CD8-positive, alpha-beta memory T cell (primary cell): Measurements from ENCODE around the gene RNF115. TPM values are rescaled to one million over a fixed set of nuclear protein-coding genes. Genes with fewer than 3 reads are reported as not detected.

Experiments
- CTCF ChIA-PET: fragments of 350-600 bp; sonication (Branson Sonifier 250); formaldehyde crosslinking; loops from one replicate; lab custom pipeline; 2021; ENCODE audit warnings: antibody characterized with exemption; lab: Charles Lee
- POLR2A ChIA-PET: fragments of 350-600 bp; sonication (Branson Sonifier 250); formaldehyde crosslinking; loops from one replicate; lab custom pipeline; 2021; ENCODE audit warnings: antibody characterized with exemption; lab: Charles Lee
- DNase-seq, 5 donors: peaks; one replicate each; pipeline versions ENCODE4 v3.0.0 to v3.0.0-alpha.2; 2020 to 2022; ENCODE audit warnings: mixed read lengths in 1 of 5
- H3K27ac ChIP-seq: one replicate; pipeline ENCODE4 v1.7.0; 2013; ENCODE audit warnings: low read depth, mild to moderate bottlenecking, low read length, moderate library complexity
- H3K27me3 ChIP-seq: 2 replicates; pipeline ENCODE4 v1.7.0; 2013; ENCODE audit warnings: low read length, mild to moderate bottlenecking; ENCODE audit not compliant: insufficient read depth, poor library complexity, severe bottlenecking
- H3K36me3 ChIP-seq: 2 replicates; pipeline ENCODE4 v1.7.0; 2013; ENCODE audit warnings: mild to moderate bottlenecking, low read length, moderate library complexity; ENCODE audit not compliant: insufficient read depth
- H3K4me1 ChIP-seq: 2 replicates; pipeline ENCODE4 v1.7.0; 2013; ENCODE audit warnings: mild to moderate bottlenecking, low read length, moderate library complexity; ENCODE audit not compliant: insufficient read depth
- H3K4me3 ChIP-seq: 2 replicates; pipeline ENCODE4 v1.7.0; 2013; ENCODE audit warnings: mild to moderate bottlenecking, low read length
- H3K9me3 ChIP-seq: 2 replicates; pipeline ENCODE4 v1.7.0; 2013; ENCODE audit warnings: mild to moderate bottlenecking, low read length
- H3K27ac Mint-ChIP-seq, 8 donors: one replicate each; pipeline ENCODE4 v1.8.0; 2020 to 2021; ENCODE audit warnings: mixed read lengths in 8 of 8, mild to moderate bottlenecking in 6 of 8, inconsistent platforms in 3 of 8, moderate library complexity in 3 of 8
- H3K27me3 Mint-ChIP-seq, 2 donors: one replicate each; pipeline ENCODE4 v1.8.0; 2020 to 2021; ENCODE audit warnings: mixed read lengths in 2 of 2, mild to moderate bottlenecking in 1 of 2, moderate library complexity in 1 of 2
- H3K36me3 Mint-ChIP-seq, 3 donors: one replicate each; pipeline ENCODE4 v1.8.0; 2020 to 2021; ENCODE audit warnings: mixed read lengths in 3 of 3, inconsistent platforms in 1 of 3, mild to moderate bottlenecking in 1 of 3
- H3K4me1 Mint-ChIP-seq, 3 donors: one replicate each; pipeline ENCODE4 v1.8.0; 2020 to 2021; ENCODE audit warnings: mixed read lengths in 3 of 3, inconsistent platforms in 1 of 3, mild to moderate bottlenecking in 1 of 3
- H3K4me3 Mint-ChIP-seq, 7 donors: one replicate each; pipeline ENCODE4 v1.8.0; 2020 to 2021; ENCODE audit warnings: mixed read lengths in 7 of 7, mild to moderate bottlenecking in 6 of 7, moderate library complexity in 4 of 7, inconsistent platforms in 2 of 7
- H3K9me3 Mint-ChIP-seq, 5 donors: one replicate each; pipeline ENCODE4 v1.8.0; 2020 to 2022; ENCODE audit warnings: mixed read lengths in 5 of 5, mild to moderate bottlenecking in 3 of 5, moderate library complexity in 2 of 5, inconsistent platforms in 1 of 5
- polyA plus RNA-seq: library from polyadenylated mRNA; unstranded; fragments of 300-500 nt; fragmentation: Illumina TruSeq; gene quantifications from one replicate; pipeline ENCODE4 v1.2.3, GENCODE V29; 2021
- total RNA-seq, 2 experiments: library from RNA; stranded (reverse); gene quantifications; one replicate each; pipeline ENCODE4 v1.2.3, GENCODE V29; 2021

The RNF115 gene
- 10 to 100 TPM; 16.9 to 17.8 TPM for total RNA-seq
- 9.1 TPM for polyA plus RNA-seq

DNA sequence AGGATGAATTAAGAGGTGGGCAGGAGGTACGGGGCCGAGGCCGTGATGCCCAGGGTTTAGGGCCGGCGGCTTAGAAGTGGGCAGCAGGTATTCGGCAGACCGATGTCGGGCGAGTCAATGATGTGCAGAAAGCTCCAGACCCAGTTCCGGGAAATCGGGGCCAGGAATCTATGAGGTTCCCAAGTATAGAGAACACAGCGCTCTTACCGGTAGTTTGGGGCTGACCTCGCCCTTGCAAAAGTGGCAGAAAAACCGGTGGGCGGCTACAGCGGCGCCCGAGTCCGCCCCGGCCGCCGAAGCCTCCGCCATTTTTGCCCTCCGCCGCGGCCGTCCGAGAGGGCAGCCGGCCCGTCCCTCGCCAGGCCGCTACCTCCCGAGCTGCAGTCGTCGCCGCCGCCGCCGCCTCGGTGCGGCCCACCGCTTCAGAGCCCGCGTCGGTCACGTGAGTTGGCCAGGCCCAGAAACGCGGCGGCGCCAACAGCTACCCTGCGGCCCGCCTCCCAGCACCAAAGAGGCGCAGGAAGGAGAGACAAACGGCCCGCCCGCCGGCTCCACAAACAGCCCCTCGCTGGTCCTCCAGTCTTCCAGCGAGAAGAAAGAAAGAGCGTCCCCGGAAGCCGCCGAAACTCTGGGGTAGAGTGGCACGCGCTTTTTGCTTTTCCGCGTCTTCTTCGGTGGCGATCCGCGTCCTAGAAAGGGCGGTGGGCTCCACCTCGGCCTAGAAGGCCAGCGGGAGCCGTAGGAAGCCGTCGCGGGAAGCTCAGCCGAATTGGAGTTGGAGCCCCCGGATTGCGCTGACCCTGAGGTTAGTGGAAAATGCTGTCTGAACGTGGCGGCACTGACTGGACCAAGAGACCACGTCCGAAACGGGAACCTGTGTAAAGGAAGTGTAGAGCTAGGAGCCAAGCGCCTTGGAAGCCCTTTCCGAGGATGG lies at the start of gene RNF115, which contains the start of gene POLR3C:
RNF115 (minus strand) TSS at position 531 of the 934 bp plus-strand sequence; CDS start at position 309, 222 bp downstream.
POLR3C (plus strand) TSS at position 636 of the 934 bp plus-strand sequence. CDS start 1,577 bp downstream, outside the sequence.
- Histone ChIP-seq H3K36me3 (peaks cover 31% of the 10 kb centered on the region), H3K27me3 (no peaks in the 10 kb centered on the region), H3K4me1 (peaks cover 21% of the 10 kb centered on the region), H3K4me3 (peak within 1 kb of the TSS; percentile 65), H3K27ac (peak within 1 kb of the TSS; percentile 70), H3K9me3 (no peaks in the 10 kb centered on the region)
- H3K4me1 Mint-ChIP-seq: peaks cover 33 to 47% (median 36%) of the 10 kb centered on the region in 3 donors
- H3K36me3 Mint-ChIP-seq: peaks cover 8 to 44% (median 10%) of the 10 kb centered on the region in 3 donors
- peak within 1 kb of the TSS; percentile 90 to 98 (median 96) for H3K27ac Mint-ChIP-seq
- H3K9me3 Mint-ChIP-seq: no peaks in the 10 kb centered on the region
- peak; percentile 79 to 92 (median 84) for DNase-seq
- no peaks in the 10 kb centered on the region for H3K27me3 Mint-ChIP-seq
- H3K4me3 Mint-ChIP-seq: peak within 1 kb of the TSS; percentile 97 to 100 (median 98)
- POLR2A ChIA-PET: interaction anchor here (1.0 to 2.1 kb wide), 7 partner anchors 10 to 172 kb away, joined by 3 to 16 read pairs (median 5); partner anchors contain the start of genes LIX1L, NUDT17, PIAS3 and RBM8A
- CTCF ChIA-PET: interaction anchor here (2.4 to 4.0 kb wide), 2 partner anchors 21 to 35 kb away, joined by 7 to 32 read pairs; partner anchors contain the start of genes NUDT17 and PIAS3

- H3K36me3 ChIP-seq: no peaks in the 10 kb centered on the region
- Mint-ChIP-seq H3K4me3 (peak overlapping the region; percentile 74 to 93 (median 84)), H3K27me3 (peaks cover 4 to 13% of the 10 kb centered on the region in 2 donors), H3K9me3 (no peaks in the 10 kb centered on the region), H3K4me1 (peaks cover 16 to 24% (median 21%) of the 10 kb centered on the region in 3 donors), H3K27ac (peak overlapping the region; percentile 9 to 93 (median 82)), H3K36me3 (no peaks in the 10 kb centered on the region)
- H3K9me3 ChIP-seq: no peaks in the 10 kb centered on the region
- peak overlapping the region; percentile 51 for H3K4me3 ChIP-seq
- DNase-seq: peak in 4 of 5 donors; percentile 6 to 56 (median 40)
- ChIA-PET POLR2A (interaction anchor here (0.6 to 2.8 kb wide), 5 partner anchors 13 to 55 kb away, joined by 3 to 25 read pairs (median 6); partner anchors contain the start of genes NUDT17, PEX11B, PIAS3 and RBM8A), CTCF (interaction anchor here (1.0 to 2.9 kb wide), 14 partner anchors 9 to 165 kb away, joined by 3 to 28 read pairs (median 4); partner anchors contain the start of genes ANKRD35, ITGA10, NUDT17 and PEX11B)
- H3K27me3 ChIP-seq: no peaks in the 10 kb centered on the region
- H3K27ac ChIP-seq: no peak overlapping the region
- H3K4me1 ChIP-seq: peaks cover 12% of the 10 kb centered on the region
Observed at GRCh38 chr1:145871994-145872924, 48.4 kb upstream of the RNF115 start.

- no peaks in the 10 kb centered on the region for H3K9me3 Mint-ChIP-seq
- ChIA-PET CTCF (interaction anchor here (2.1 to 2.8 kb wide), 2 partner anchors 9 to 22 kb away, joined by 7 to 10 read pairs; partner anchors contain the start of genes NUDT17 and PIAS3), POLR2A (interaction anchor here (3.6 kb wide), 1 partner anchor 9 kb away, joined by 12 read pairs; the partner anchor contains the start of gene PIAS3)
- DNase-seq: no peak
- Histone ChIP-seq H3K27me3 (no peaks in the 10 kb centered on the region), H3K4me3 (no peak overlapping the region), H3K9me3 (no peaks in the 10 kb centered on the region), H3K27ac (no peak overlapping the region), H3K36me3 (no peaks in the 10 kb centered on the region), H3K4me1 (peaks cover 12% of the 10 kb centered on the region)
- no peak overlapping the region for H3K4me3 Mint-ChIP-seq
- H3K4me1 Mint-ChIP-seq: peaks cover 16 to 19% (median 18%) of the 10 kb centered on the region in 3 donors
- peaks cover 0 to 3% (median 0%) of the 10 kb centered on the region in 3 donors for H3K36me3 Mint-ChIP-seq
- no peak overlapping the region for H3K27ac Mint-ChIP-seq
- H3K27me3 Mint-ChIP-seq: peaks cover 4 to 5% of the 10 kb centered on the region in 2 donors
Observed at GRCh38 chr1:145868232-145868631, 44.3 kb upstream of the RNF115 start.

- Histone ChIP-seq H3K9me3 (no peaks in the 10 kb centered on the region), H3K36me3 (no peaks in the 10 kb centered on the region), H3K27ac (no peak overlapping the region), H3K27me3 (no peaks in the 10 kb centered on the region), H3K4me3 (no peak overlapping the region), H3K4me1 (peaks cover 4% of the 10 kb centered on the region)
- peaks cover under 1 to 6% (median 3%) of the 10 kb centered on the region in 3 donors for H3K4me1 Mint-ChIP-seq
- CTCF ChIA-PET: interaction anchor here (1.4 to 10.2 kb wide), 2 partner anchors 9 to 16 kb away, joined by 5 to 160 read pairs; partner anchors contain the start of gene NUDT17
- H3K9me3 Mint-ChIP-seq: no peaks in the 10 kb centered on the region
- POLR2A ChIA-PET: no interaction called here
- no peak overlapping the region for H3K27ac Mint-ChIP-seq
- peaks cover 0 to 7% (median 3%) of the 10 kb centered on the region in 3 donors for H3K36me3 Mint-ChIP-seq
- H3K4me3 Mint-ChIP-seq: peak overlapping the region in 1 of 7 donors; percentile 75
- H3K27me3 Mint-ChIP-seq: peaks cover 4 to 5% of the 10 kb centered on the region in 2 donors
- DNase-seq: no peak
Observed at GRCh38 chr1:145863282-145864018, 39.6 kb upstream of the RNF115 start.

DNA sequence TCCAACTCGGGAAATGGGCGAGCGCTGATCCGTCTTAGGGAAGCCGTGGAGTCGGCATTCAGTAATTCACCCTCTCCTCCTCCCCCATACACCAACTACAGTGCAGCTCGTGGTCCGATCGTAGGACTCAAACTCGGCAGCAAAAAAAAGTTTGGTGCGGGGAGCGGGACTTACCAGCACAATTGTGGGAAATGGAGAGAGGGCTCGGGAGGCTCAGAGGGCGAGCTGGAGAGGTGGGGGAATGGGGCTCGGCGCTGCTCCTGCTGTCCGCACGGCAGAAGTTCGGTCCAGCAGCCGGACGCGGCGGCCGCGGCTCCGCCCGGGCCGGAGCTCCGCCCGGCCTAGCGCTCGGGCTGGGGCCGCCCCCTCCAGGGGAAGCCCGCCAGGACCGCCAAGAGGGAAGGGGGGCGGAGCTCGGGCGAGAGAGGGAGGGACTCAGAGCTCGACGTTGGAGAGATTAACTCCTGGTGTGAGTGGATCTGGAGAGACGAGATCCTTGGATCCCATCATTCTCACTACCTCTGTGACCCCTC lies 35.7 kb upstream of the RNF115 start:
- Histone ChIP-seq H3K36me3 (peaks cover 7% of the 10 kb centered on the region), H3K9me3 (no peaks in the 10 kb centered on the region), H3K27me3 (no peaks in the 10 kb centered on the region), H3K27ac (peak overlapping the region; percentile 56), H3K4me1 (peaks cover 13% of the 10 kb centered on the region), H3K4me3 (peak overlapping the region; percentile 80)
- peak; percentile 69 to 84 (median 71) for DNase-seq
- peak overlapping the region; percentile 77 to 96 (median 90) for H3K27ac Mint-ChIP-seq
- no peaks in the 10 kb centered on the region for H3K9me3 Mint-ChIP-seq
- ChIA-PET POLR2A (interaction anchor here (0.6 to 3.3 kb wide), 15 partner anchors 10 to 178 kb away, joined by 3 to 44 read pairs (median 12); partner anchors contain the start of genes ANKRD34A, ANKRD35, LIX1L and NUDT17), CTCF (interaction anchor here (0.5 to 10.2 kb wide), 20 partner anchors 9 to 152 kb away, joined by 3 to 160 read pairs (median 6); partner anchors contain the start of genes ANKRD34A, ANKRD35, ITGA10 and NUDT17)
- peaks cover 0 to 1% of the 10 kb centered on the region in 2 donors for H3K27me3 Mint-ChIP-seq
- peak overlapping the region; percentile 93 to 99 (median 97) for H3K4me3 Mint-ChIP-seq
- peaks cover 11 to 29% (median 29%) of the 10 kb centered on the region in 3 donors for H3K4me1 Mint-ChIP-seq
- peaks cover 0 to 31% (median 2%) of the 10 kb centered on the region in 3 donors for H3K36me3 Mint-ChIP-seq

- CTCF ChIA-PET: interaction anchor here (0.5 to 10.2 kb wide), 24 partner anchors 10 to 156 kb away, joined by 3 to 160 read pairs (median 5); partner anchors contain the start of genes ANKRD34A, ANKRD35, ITGA10 and NUDT17
- H3K9me3 Mint-ChIP-seq: no peaks in the 10 kb centered on the region
Observed at GRCh38 chr1:145858901-145859490, 35.1 kb upstream of the RNF115 start, which contains the start of gene PIAS3. PIAS3 (minus strand) TSS chr1:145859081; CDS start chr1:145858990, 91 bp downstream.

More at GRCh38 chr1:145858901-145859490, 35.1 kb upstream of the RNF115 start, which contains the start of gene PIAS3:
- H3K27me3 ChIP-seq: no peaks in the 10 kb centered on the region
- Mint-ChIP-seq H3K27me3 (peaks cover 0 to 1% of the 10 kb centered on the region in 2 donors), H3K4me3 (peak within 1 kb of the TSS; percentile 93 to 99 (median 97)), H3K4me1 (peaks cover 11 to 29% (median 29%) of the 10 kb centered on the region in 3 donors), H3K27ac (peak within 1 kb of the TSS; percentile 77 to 96 (median 90)), H3K36me3 (peaks cover 0 to 36% (median 3%) of the 10 kb centered on the region in 3 donors)
- no peaks in the 10 kb centered on the region for H3K9me3 ChIP-seq
- H3K4me3 ChIP-seq: peak within 1 kb of the TSS; percentile 80
- DNase-seq: peak; percentile 74 to 86 (median 80)
- H3K36me3 ChIP-seq: peaks cover 7% of the 10 kb centered on the region
- POLR2A ChIA-PET: interaction anchor here (0.6 to 3.3 kb wide), 16 partner anchors 10 to 179 kb away, joined by 3 to 44 read pairs (median 12); partner anchors contain the start of genes ANKRD34A, ANKRD35, LIX1L and NUDT17
- H3K27ac ChIP-seq: peak within 1 kb of the TSS; percentile 56
- peaks cover 13% of the 10 kb centered on the region for H3K4me1 ChIP-seq
